Fibroblast of lung (primary cell): Measurements from ENCODE around the gene STRA8. TPM values are rescaled to one million over a fixed set of nuclear protein-coding genes. Genes with fewer than 3 reads are reported as not detected.

Experiments
- DNase-seq, 2 donors: peaks; one replicate each; pipeline versions ENCODE4 v3.0.0 to v3.0.0-alpha.2; 2010; ENCODE audit warnings: low read depth in 2 of 2
- H2AFZ ChIP-seq: 2 replicates; pipeline ENCODE4 v1.5.1; 2012; ENCODE audit warnings: low read length, control low read depth, inconsistent platforms
- H3K27ac ChIP-seq: 2 replicates; pipeline ENCODE4 v1.5.1; 2011; ENCODE audit warnings: low read length, control low read depth; ENCODE audit not compliant: insufficient read depth
- H3K27me3 ChIP-seq: 2 replicates; pipeline ENCODE4 v1.5.1; 2011; ENCODE audit warnings: mild to moderate bottlenecking, low read length; ENCODE audit not compliant: control insufficient read depth, insufficient read depth
- H3K36me3 ChIP-seq: 2 replicates; pipeline ENCODE4 v1.5.1; 2011; ENCODE audit warnings: low read length; ENCODE audit not compliant: control insufficient read depth, insufficient read depth
- H3K4me1 ChIP-seq: 2 replicates; pipeline ENCODE4 v1.5.1; 2011; ENCODE audit warnings: low read length; ENCODE audit not compliant: control insufficient read depth, insufficient read depth; ENCODE audit errors: extremely low read depth
- H3K4me2 ChIP-seq: 2 replicates; pipeline ENCODE4 v1.5.1; 2011; ENCODE audit warnings: low read length, control low read depth; ENCODE audit not compliant: insufficient read depth; ENCODE audit errors: extremely low read depth
- H3K4me3 ChIP-seq, 4 experiments: fragments of 200-600 bp in 1 of 4; sonication (generic) in 1 of 4; replicated peaks in 1 of 4; 2 replicates each; pipeline ENCODE4 v1.5.1; 2011 to 2016; ENCODE audit warnings: low read length in 4 of 4, low read depth in 3 of 4, mild to moderate bottlenecking in 3 of 4, control low read depth in 2 of 4, inconsistent platforms in 1 of 4, mixed read lengths in 1 of 4; ENCODE audit not compliant: insufficient read depth in 1 of 4; ENCODE audit errors: control extremely low read depth in 1 of 4
- H3K79me2 ChIP-seq: 2 replicates; pipeline ENCODE4 v1.5.1; 2012; ENCODE audit warnings: mild to moderate bottlenecking, low read length, inconsistent platforms; ENCODE audit not compliant: control insufficient read depth, insufficient read depth
- H3K9ac ChIP-seq: 2 replicates; pipeline ENCODE4 v1.5.1; 2011; ENCODE audit warnings: mild to moderate bottlenecking, low read length, control low read depth; ENCODE audit not compliant: insufficient read depth
- H3K9me3 ChIP-seq: 2 replicates; pipeline ENCODE4 v1.5.1; 2012; ENCODE audit warnings: low read depth, low read length; ENCODE audit not compliant: control insufficient read depth, insufficient read depth
- H4K20me1 ChIP-seq: 2 replicates; pipeline ENCODE4 v1.5.1; 2011; ENCODE audit warnings: low read length; ENCODE audit not compliant: control insufficient read depth, insufficient read depth; ENCODE audit errors: extremely low read depth
- EZH2 ChIP-seq: IDR thresholded peaks from 2 replicates; pipeline ENCODE4 v1.5.1; 2012; ENCODE audit warnings: low read length, control low read depth, mild to moderate bottlenecking; ENCODE audit errors: missing control alignments
- polyA plus RNA-seq, 2 donors: library from polyadenylated mRNA; depleted of rRNA in 1 of 2; stranded (reverse) in 1 of 2; unstranded in 1 of 2; fragments of >200 nt; gene quantifications; 2 replicates each; pipeline ENCODE4 v1.2.1, GENCODE V29; 2011 to 2012; ENCODE audit warnings: missing spikeins in 1 of 2
- total RNA-seq: library from RNA; depleted of rRNA; stranded (reverse); fragments of >200 nt; gene quantifications from 2 replicates; pipeline ENCODE4 v1.2.1, GENCODE V29; 2014
- TF ChIP-seq, protein P1 (sequence below), 2 donors: IDR thresholded peaks in 1 of 2; conservative IDR thresholded peaks in 1 of 2; 1 replicate in 1 of 2; 2 replicates in 1 of 2; pipeline ENCODE4 v1.5.1; 2011 to 2012; ENCODE audit warnings: low read length in 2 of 2, control low read depth in 1 of 2, inconsistent platforms in 1 of 2, low read depth in 1 of 2, mild to moderate bottlenecking in 1 of 2

The STRA8 gene
- total and polyA plus RNA-seq, 2 donors (not counting 1 experiment from before 2014, with no cell fraction given): not detected

DNA sequence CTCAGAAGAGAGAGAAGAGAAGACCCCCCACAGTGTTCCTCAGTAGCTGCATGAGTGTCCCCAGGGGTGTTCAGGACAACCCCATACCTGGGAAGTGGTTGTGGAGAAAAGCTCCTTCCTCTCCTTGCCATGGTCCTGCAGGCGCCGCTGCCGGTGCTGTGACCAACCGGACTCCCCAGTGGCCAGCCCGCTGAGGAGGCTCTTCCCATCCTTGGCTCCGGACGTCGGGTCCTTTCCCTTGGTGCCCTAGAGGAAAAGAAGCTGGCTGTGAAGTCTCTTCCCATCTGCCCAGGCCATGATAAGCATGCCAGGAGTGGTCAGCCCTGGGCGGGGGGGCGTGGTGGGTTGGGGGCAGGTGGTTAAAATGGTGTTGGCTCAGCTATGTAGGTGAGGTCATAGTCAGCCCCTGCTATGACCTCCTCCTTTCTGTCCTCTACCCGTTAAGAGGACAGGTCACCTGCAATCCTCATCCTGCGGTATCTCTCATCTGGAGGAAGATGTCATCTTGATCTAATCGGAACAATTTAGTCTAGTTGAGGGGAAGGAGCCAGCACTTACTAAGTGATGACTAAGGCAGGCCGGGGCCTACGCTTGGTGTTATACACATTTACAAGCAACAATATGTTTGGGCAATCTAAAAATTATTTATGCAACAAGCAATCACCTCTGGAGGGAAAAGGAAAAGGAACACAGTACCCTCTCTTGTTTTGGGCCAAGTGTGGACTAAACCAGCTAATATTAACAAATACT, 35.6 kb upstream of the STRA8 start:
- Histone ChIP-seq H2AFZ (no peak overlapping the region), H3K4me1 (peaks cover 6% of the 10 kb centered on the region), H3K79me2 (peaks cover 4% of the 10 kb centered on the region), H3K9ac (no peak overlapping the region), H3K9me3 (no peaks in the 10 kb centered on the region), H3K4me2 (no peak overlapping the region), H3K36me3 (peaks cover 4% of the 10 kb centered on the region), H3K27me3 (no peaks in the 10 kb centered on the region), H3K27ac (no peak overlapping the region), H3K4me3 (no peak overlapping the region), H4K20me1 (no peaks in the 10 kb centered on the region)
- no peak for TF ChIP-seq EZH2
- TF ChIP-seq, protein P1, sequence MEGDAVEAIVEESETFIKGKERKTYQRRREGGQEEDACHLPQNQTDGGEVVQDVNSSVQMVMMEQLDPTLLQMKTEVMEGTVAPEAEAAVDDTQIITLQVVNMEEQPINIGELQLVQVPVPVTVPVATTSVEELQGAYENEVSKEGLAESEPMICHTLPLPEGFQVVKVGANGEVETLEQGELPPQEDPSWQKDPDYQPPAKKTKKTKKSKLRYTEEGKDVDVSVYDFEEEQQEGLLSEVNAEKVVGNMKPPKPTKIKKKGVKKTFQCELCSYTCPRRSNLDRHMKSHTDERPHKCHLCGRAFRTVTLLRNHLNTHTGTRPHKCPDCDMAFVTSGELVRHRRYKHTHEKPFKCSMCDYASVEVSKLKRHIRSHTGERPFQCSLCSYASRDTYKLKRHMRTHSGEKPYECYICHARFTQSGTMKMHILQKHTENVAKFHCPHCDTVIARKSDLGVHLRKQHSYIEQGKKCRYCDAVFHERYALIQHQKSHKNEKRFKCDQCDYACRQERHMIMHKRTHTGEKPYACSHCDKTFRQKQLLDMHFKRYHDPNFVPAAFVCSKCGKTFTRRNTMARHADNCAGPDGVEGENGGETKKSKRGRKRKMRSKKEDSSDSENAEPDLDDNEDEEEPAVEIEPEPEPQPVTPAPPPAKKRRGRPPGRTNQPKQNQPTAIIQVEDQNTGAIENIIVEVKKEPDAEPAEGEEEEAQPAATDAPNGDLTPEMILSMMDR (conservative IDR thresholded peaks at IDR 0.05 in 1 of 2, IDR thresholded peaks at IDR 0.05 in 1 of 2; ENCODE audit: low read depth in 1 of 2, low read length in 2 of 2): no peak
- peak; percentile 52 to 72 for DNase-seq

DNA sequence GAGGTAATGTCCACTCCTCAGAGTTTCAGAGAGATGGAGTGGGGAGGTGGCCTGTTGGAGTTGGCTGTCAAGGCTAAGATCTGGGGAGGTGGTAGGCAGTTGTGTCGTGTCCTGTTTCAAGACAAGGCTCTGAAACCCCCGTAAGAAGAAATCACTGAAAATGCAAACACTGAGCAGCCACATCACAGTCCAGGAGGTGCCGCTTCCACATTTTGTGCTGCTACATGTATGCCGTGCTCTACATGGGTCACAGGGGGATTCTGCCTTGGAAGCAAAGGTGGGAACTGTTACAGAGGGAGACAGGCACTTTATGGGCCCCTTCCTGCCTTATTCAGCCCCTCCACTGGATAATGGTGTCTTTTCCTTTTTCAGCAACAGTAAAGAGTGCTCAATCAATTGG, 34.2 kb upstream of the STRA8 start:
- no peak for DNase-seq
- Histone ChIP-seq H3K9ac (no peak overlapping the region), H3K27ac (no peak overlapping the region), H3K4me2 (no peak overlapping the region), H3K9me3 (no peaks in the 10 kb centered on the region), H3K4me1 (peaks cover 11% of the 10 kb centered on the region), H3K79me2 (peaks cover 4% of the 10 kb centered on the region), H4K20me1 (no peaks in the 10 kb centered on the region), H3K27me3 (no peaks in the 10 kb centered on the region), H3K4me3 (no peak overlapping the region), H2AFZ (no peak overlapping the region), H3K36me3 (peaks cover 2% of the 10 kb centered on the region)
- TF ChIP-seq EZH2: no peak
- TF ChIP-seq, protein P1 (conservative IDR thresholded peaks at IDR 0.05 in 1 of 2, IDR thresholded peaks at IDR 0.05 in 1 of 2; ENCODE audit: low read depth in 1 of 2, low read length in 2 of 2): no peak

DNA sequence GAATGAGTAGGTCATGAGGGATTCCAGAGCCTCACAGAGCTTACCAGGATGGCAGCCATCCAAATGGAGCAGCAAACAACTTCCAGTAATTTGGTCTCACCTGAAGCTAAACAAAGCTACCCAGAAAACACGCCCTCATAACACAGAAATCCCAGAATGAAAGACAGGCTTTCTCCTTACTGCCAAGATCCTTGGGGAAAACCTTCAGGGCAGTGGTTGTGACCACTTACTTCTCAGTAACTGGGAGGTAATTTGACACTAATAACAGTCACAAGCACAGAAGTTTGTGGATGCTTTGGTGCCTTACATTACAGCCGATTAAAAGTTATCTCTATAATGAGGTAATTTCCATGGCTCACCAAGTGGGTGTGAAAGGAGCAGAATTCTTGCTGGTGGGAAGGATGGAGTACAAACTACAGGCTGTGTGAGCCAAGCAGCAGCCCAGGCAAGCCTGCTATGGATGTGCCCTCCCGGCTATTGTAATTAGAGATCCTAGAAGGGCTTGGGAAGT, 32.8 kb upstream of the STRA8 start:
- Histone ChIP-seq H3K4me3 (no peak overlapping the region), H3K4me1 (peaks cover 18% of the 10 kb centered on the region), H4K20me1 (no peaks in the 10 kb centered on the region), H3K27ac (no peak overlapping the region), H3K79me2 (peaks cover 4% of the 10 kb centered on the region), H3K27me3 (no peaks in the 10 kb centered on the region), H3K4me2 (no peak overlapping the region), H3K9ac (no peak overlapping the region), H2AFZ (no peak overlapping the region), H3K36me3 (peaks cover 2% of the 10 kb centered on the region), H3K9me3 (no peaks in the 10 kb centered on the region)
- TF ChIP-seq, protein P1 (conservative IDR thresholded peaks at IDR 0.05 in 1 of 2, IDR thresholded peaks at IDR 0.05 in 1 of 2; ENCODE audit: low read depth in 1 of 2, low read length in 2 of 2): no peak
- TF ChIP-seq EZH2: no peak
- DNase-seq: peak; percentile 22 to 58
